OCI-LY7 (cell line): ENCODE measurements around the gene TMEM250. TPM values are rescaled to one million over a fixed set of nuclear protein-coding genes. Genes with fewer than 3 reads are reported as not detected.

Experiments used
- BruUV-seq: library from RNA; stranded (reverse); fragments of 400-500 nt; replicated peaks from 2 replicates; lab custom pipeline; 2021; lab: Mats Ljungman, UMichigan
- CTCF ChIA-PET: fragments of 300-600 bp; sonication (Branson Sonifier 250); formaldehyde crosslinking; loops from one replicate; lab custom pipeline; 2022; ENCODE audit warnings: antibody characterized with exemption; ENCODE audit not compliant: unreplicated experiment; lab: Charles Lee
- POLR2A ChIA-PET: fragments of 300-600 bp; sonication (Branson Sonifier 250); formaldehyde crosslinking; loops from one replicate; lab custom pipeline; 2022; ENCODE audit warnings: antibody characterized with exemption; lab: Charles Lee
- DNase-seq: peaks from one replicate; pipeline ENCODE4 v3.0.0-alpha.2; 2015; ENCODE audit warnings: low spot score
- H2AFZ ChIP-seq: fragments of 200-600 bp; sonication (generic), shearing (Covaris generic); 2 replicates; pipeline ENCODE4 v1.6.1; 2014; ENCODE audit warnings: mild to moderate bottlenecking, antibody characterized with exemption, low read length, moderate library complexity
- H3K27ac ChIP-seq: fragments of 200-600 bp; sonication (generic); 2 replicates; pipeline ENCODE4 v1.5.1; 2014; ENCODE audit warnings: mixed run types, low read depth, mild to moderate bottlenecking, moderate library complexity, low read length, inconsistent platforms; ENCODE audit not compliant: poor library complexity, severe bottlenecking
- H3K36me3 ChIP-seq: fragments of 200-600 bp; sonication (generic); 2 replicates; pipeline ENCODE4 v1.6.1; 2014; ENCODE audit warnings: mild to moderate bottlenecking, antibody characterized with exemption, low read length, moderate library complexity, mixed read lengths; ENCODE audit not compliant: insufficient read depth
- H3K4me1 ChIP-seq: fragments of 200-600 bp; sonication (generic); 2 replicates; pipeline ENCODE4 v1.5.1; 2014; ENCODE audit warnings: mild to moderate bottlenecking, low read length; ENCODE audit not compliant: insufficient read depth, poor library complexity, severe bottlenecking
- H3K4me2 ChIP-seq: fragments of 200-600 bp; sonication (generic); 2 replicates; pipeline ENCODE4 v1.6.1; 2014; ENCODE audit warnings: mild to moderate bottlenecking, low read length
- H3K4me3 ChIP-seq: fragments of 200-600 bp; sonication (generic); 2 replicates; pipeline ENCODE4 v1.5.1; 2014; ENCODE audit warnings: mild to moderate bottlenecking, low read depth, low read length; ENCODE audit not compliant: poor library complexity, severe bottlenecking
- H3K79me2 ChIP-seq: fragments of 200-600 bp; sonication (generic); 2 replicates; pipeline ENCODE4 v1.6.1; 2016; ENCODE audit warnings: low read depth, mild to moderate bottlenecking, low read length, moderate library complexity, mixed read lengths; ENCODE audit not compliant: insufficient read depth
- H3K9me2 ChIP-seq: fragments of 200-600 bp; sonication (generic); 2 replicates; pipeline ENCODE4 v1.6.1; 2016; ENCODE audit warnings: mild to moderate bottlenecking, low read length, mixed read lengths; ENCODE audit not compliant: insufficient read depth
- H3K9me3 ChIP-seq: fragments of 200-600 bp; sonication (generic); 2 replicates; pipeline ENCODE4 v1.6.1; 2014; ENCODE audit warnings: mild to moderate bottlenecking, mixed run types, low read length, mixed read lengths
- H4K20me1 ChIP-seq: fragments of 200-600 bp; sonication (generic); 2 replicates; pipeline ENCODE4 v1.6.1; 2014; ENCODE audit warnings: mild to moderate bottlenecking, antibody characterized with exemption, low read length, moderate library complexity, mixed read lengths; ENCODE audit not compliant: insufficient read depth
- EZH2phosphoT487 ChIP-seq: fragments of 200-600 bp; sonication (generic); IDR thresholded peaks from 2 replicates; pipeline ENCODE4 v1.6.1; 2018; ENCODE audit warnings: low read depth, borderline replicate concordance, mild to moderate bottlenecking, mixed run types, antibody characterized with exemption, low read length, moderate library complexity, mixed read lengths
- intact Hi-C: fragments of 100-400 bp; cut with micrococcal nuclease; formaldehyde crosslinking; loops from one replicate; pipeline ENCODE4 v1.10.0; 2022; ENCODE audit not compliant: unreplicated experiment
- total RNA-seq, 2 experiments: library from RNA; depleted of rRNA in 1 of 2; stranded (reverse); fragments of >200 nt in 1 of 2; shearing (Covaris generic) in 1 of 2; gene quantifications; 2 replicates each; pipeline ENCODE4 v1.2.3, GENCODE V29; 2014 to 2022
- TF ChIP-seq, protein P1 (sequence below): fragments of 200-600 bp; sonication (generic); conservative IDR thresholded peaks from 2 replicates; pipeline ENCODE4 v1.5.1; 2014; ENCODE audit warnings: mild to moderate bottlenecking, antibody characterized with exemption, low read length, moderate library complexity, mixed read lengths

TMEM250 gene
- total RNA-seq, 2 experiments from 2014 or later: 51.0 to 53.8 TPM

DNA sequence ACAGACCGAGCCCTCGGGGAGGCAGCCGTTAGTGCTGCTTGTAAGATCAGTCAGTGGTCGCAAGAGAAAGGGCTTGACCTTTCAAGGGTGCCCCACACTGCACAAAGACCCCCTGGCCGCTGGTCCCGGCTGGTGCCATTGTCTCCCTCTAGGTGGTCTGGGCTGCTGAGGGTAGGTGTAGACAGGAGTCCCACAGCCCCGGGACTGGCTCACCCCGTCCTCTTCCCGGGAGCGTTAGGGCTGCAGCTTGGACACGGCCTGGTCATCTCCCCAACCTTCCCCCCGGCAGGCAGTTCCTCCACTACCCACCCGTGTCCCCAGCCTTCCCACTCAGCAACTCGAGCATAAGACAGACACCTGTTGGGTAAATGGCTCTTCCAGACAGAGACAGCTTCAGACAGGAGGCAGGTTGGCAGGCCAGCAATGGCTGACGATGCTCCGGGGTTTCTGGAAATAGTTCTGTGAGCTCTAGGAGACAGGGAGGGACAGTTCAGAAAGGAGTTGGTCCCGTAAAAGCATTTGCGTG lies 15.3 kb upstream of the TMEM250 start:
- no peaks in the 10 kb centered on the region for H3K36me3 ChIP-seq
- no TSS peak for BruUV-seq
- DNase-seq: no peak
- no peaks in the 10 kb centered on the region for H4K20me1 ChIP-seq
- intact Hi-C loops: no loop called here
- no peak overlapping the region for H3K27ac ChIP-seq
- ChIA-PET CTCF (no interaction called here), POLR2A (no interaction called here)
- TF ChIP-seq, protein P1, sequence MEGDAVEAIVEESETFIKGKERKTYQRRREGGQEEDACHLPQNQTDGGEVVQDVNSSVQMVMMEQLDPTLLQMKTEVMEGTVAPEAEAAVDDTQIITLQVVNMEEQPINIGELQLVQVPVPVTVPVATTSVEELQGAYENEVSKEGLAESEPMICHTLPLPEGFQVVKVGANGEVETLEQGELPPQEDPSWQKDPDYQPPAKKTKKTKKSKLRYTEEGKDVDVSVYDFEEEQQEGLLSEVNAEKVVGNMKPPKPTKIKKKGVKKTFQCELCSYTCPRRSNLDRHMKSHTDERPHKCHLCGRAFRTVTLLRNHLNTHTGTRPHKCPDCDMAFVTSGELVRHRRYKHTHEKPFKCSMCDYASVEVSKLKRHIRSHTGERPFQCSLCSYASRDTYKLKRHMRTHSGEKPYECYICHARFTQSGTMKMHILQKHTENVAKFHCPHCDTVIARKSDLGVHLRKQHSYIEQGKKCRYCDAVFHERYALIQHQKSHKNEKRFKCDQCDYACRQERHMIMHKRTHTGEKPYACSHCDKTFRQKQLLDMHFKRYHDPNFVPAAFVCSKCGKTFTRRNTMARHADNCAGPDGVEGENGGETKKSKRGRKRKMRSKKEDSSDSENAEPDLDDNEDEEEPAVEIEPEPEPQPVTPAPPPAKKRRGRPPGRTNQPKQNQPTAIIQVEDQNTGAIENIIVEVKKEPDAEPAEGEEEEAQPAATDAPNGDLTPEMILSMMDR: no peak
- TF ChIP-seq EZH2phosphoT487: no peak
- no peak overlapping the region for H2AFZ ChIP-seq
- H3K4me1 ChIP-seq: no peaks in the 10 kb centered on the region
- no peaks in the 10 kb centered on the region for H3K9me2 ChIP-seq
- no peak overlapping the region for H3K4me2 ChIP-seq
- H3K9me3 ChIP-seq: no peaks in the 10 kb centered on the region
- H3K4me3 ChIP-seq: no peak overlapping the region
- H3K79me2 ChIP-seq: no peaks in the 10 kb centered on the region

- Histone ChIP-seq H3K9me3 (no peaks in the 10 kb centered on the region), H3K4me2 (no peak overlapping the region), H4K20me1 (no peaks in the 10 kb centered on the region), H3K4me3 (no peak overlapping the region), H2AFZ (no peak overlapping the region), H3K27ac (no peak overlapping the region), H3K36me3 (no peaks in the 10 kb centered on the region), H3K9me2 (no peaks in the 10 kb centered on the region), H3K4me1 (no peaks in the 10 kb centered on the region), H3K79me2 (no peaks in the 10 kb centered on the region)
- DNase-seq: no peak
- TF ChIP-seq EZH2phosphoT487: no peak
- TF ChIP-seq, protein P1: peak; percentile 60
- CTCF ChIA-PET: interaction anchor here (0.6 kb wide), 1 partner anchor 134 kb away, joined by 4 read pairs; no protein-coding TSS in a partner anchor
- intact Hi-C loops: no loop called here
- no TSS peak for BruUV-seq
- POLR2A ChIA-PET: no interaction called here
Observed at GRCh38 chr9:136133191-136133958, 14.7 kb upstream of the TMEM250 start.
